ENCODE data around the gene SHISAL2A. TPM values are rescaled to one million over a fixed set of nuclear protein-coding genes. Genes with fewer than 3 reads are reported as not detected.

Gene SHISAL2A
- total and polyA plus RNA-seq, 2 of the 8 experiments (the other 6 are each of a cell fraction or from before 2014, with no cell fraction given): 0.74 to 2.1 TPM

GRCh38 chr1:52628614-52629324, 4.2 kb upstream of the SHISAL2A start:
- Histone ChIP-seq H3K4me2 (ENCODE audit: insufficient read depth in 1 of 2, low read depth in 2 of 2, low read length in 2 of 2) (no peak overlapping the region), H3K56ac (replicated peaks; ENCODE audit: insufficient read length, low read depth, low read length) (no peak overlapping the region), H4K91ac (replicated peaks; ENCODE audit: insufficient read length, low read length) (no peak overlapping the region), H2BK5ac (ENCODE audit: low read depth, low read length) (no peak overlapping the region), H3K4me1 (replicated peaks in 1 of 4; ENCODE audit: control insufficient read depth in 3 of 4, insufficient read depth in 4 of 4, low read length in 3 of 4) (peaks cover 3 to 10% (median 6%) of the 10 kb centered on the region in 4 experiments; a peak in 6 of 7 replicates), H3K9me3 (ENCODE audit: insufficient read depth in 2 of 2, low read depth in 1 of 2, low read length in 1 of 2) (no peaks in the 10 kb centered on the region; a peak in 1 of 4 replicates), H3K4me3 (ENCODE audit: extremely low read depth in 1 of 4, insufficient read depth in 2 of 4, low read depth in 3 of 4, low read length in 4 of 4) (no peak overlapping the region), H2AFZ (ENCODE audit: low read length) (0 out of 2 replicates have a peak overlapping the region, but pooled peaks have one; percentile 6), H3K23ac (ENCODE audit: insufficient read length) (no peak overlapping the region), H3K18ac (ENCODE audit: extremely low read depth, low read length) (no peak overlapping the region), H2BK120ac (replicated peaks; ENCODE audit: low read depth, low read length) (no peak overlapping the region), H3K27ac (ENCODE audit: low read depth, low read length) (no peak overlapping the region), H3K79me1 (ENCODE audit: low read depth, low read length) (no peaks in the 10 kb centered on the region), H4K5ac (ENCODE audit: insufficient read length, low read depth, low read length) (no peak overlapping the region), H4K8ac (ENCODE audit: extremely low read depth, insufficient read depth, low read length) (no peak overlapping the region), H3K23me2 (ENCODE audit: low read depth, low read length) (peaks cover 6% of the 10 kb centered on the region; the same call in 1 of the 2 replicates), H3K9ac (replicated peaks in 1 of 4; ENCODE audit: extremely low read depth in 1 of 4, low read depth in 3 of 4, low read length in 3 of 4) (no peak overlapping the region), H3K36me3 (ENCODE audit: control insufficient read depth in 2 of 4, insufficient read depth in 4 of 4, low read length in 3 of 4) (no peaks in the 10 kb centered on the region), H3K79me2 (ENCODE audit: control insufficient read depth in 1 of 2, insufficient read depth in 2 of 2, low read length in 2 of 2) (no peaks in the 10 kb centered on the region), H2BK20ac (ENCODE audit: low read length) (no peak overlapping the region; the same call in 1 of the 2 replicates), H2BK15ac (ENCODE audit: low read length) (no peak overlapping the region), H4K20me1 (replicated peaks in 1 of 2; ENCODE audit: control insufficient read depth in 1 of 2, insufficient read depth in 2 of 2, low read length in 2 of 2) (no peaks in the 10 kb centered on the region), H3K4ac (replicated peaks; ENCODE audit: insufficient read length, low read depth, low read length) (no peak overlapping the region), H2AK5ac (ENCODE audit: low read depth, low read length) (no peak overlapping the region), H2BK12ac (ENCODE audit: low read depth, low read length) (no peak overlapping the region), H3K27me3 (replicated peaks in 1 of 4; ENCODE audit: control insufficient read depth in 3 of 4, extremely low read depth in 1 of 4, insufficient read depth in 3 of 4, low read length in 3 of 4) (peaks cover 21 to 25% (median 24%) of the 10 kb centered on the region in 4 experiments), H3K14ac (ENCODE audit: insufficient read length) (no peak overlapping the region)
- TF ChIP-seq EP300 (IDR thresholded peaks at IDR 0.05; ENCODE audit: borderline replicate concordance in 1 of 2, low read depth in 2 of 2, low read length in 2 of 2) (no peak), SUZ12 (IDR thresholded peaks at IDR 0.05; ENCODE audit: low read length) (no peak), CHD2 (IDR thresholded peaks at IDR 0.05; ENCODE audit: low read length) (no peak), CTCF (IDR thresholded peaks at IDR 0.05; ENCODE audit: control extremely low read depth in 1 of 3, insufficient read depth in 1 of 3, low read depth in 1 of 3, low read length in 3 of 3) (no peak), RBBP5 (IDR thresholded peaks at IDR 0.05; ENCODE audit: borderline replicate concordance, low read depth, low read length) (no peak), KDM4A (IDR thresholded peaks at IDR 0.05; ENCODE audit: low read depth, low read length, severe bottlenecking) (no peak), MAFK (IDR thresholded peaks at IDR 0.05; ENCODE audit: low read depth, low read length) (no peak), SIRT6 (IDR thresholded peaks at IDR 0.05; ENCODE audit: low read length) (no peak)
- FAIRE-seq (no peak), DNase-seq (ENCODE audit: low read depth in 1 of 2, low spot score in 2 of 2) (no peak)
- CTCF ChIA-PET (ENCODE audit: partially characterized antibody): interaction anchor here (1.0 to 1.6 kb wide), 2 partner anchors 23 to 76 kb away, joined by 3 read pairs; partner anchors contain the start of gene TUT4
- 78% methylated on average over 8 of the region's 8 CpGs; no CpG with 5 or more reads in 1 of the 2 experiments for WGBS, 2 experiments (ENCODE audit: extremely low coverage in 1 of 2, insufficient coverage in 1 of 2, insufficient read length in 1 of 2, insufficient replicate concordance in 2 of 2, low coverage in 1 of 2, low lambda C conversion rate in 2 of 2, missing lambda C conversion rate in 1 of 2)
- POLR2A ChIA-PET (ENCODE audit: partially characterized antibody): interaction anchor here (0.6 to 1.2 kb wide), 2 partner anchors 10 to 225 kb away, joined by 3 to 4 read pairs; partner anchors contain the start of genes ORC1 and PRPF38A

All from H1 (cell line).